IPS-15b (cell line): ENCODE data around the gene UBA52.
"Not testable (repeated sequence)": the region's sequence is repeated elsewhere in the genome, so short reads cannot be mapped to it uniquely, and the experiment has no call there.

Source experiments
- H3K27me3 ChIP-seq: one replicate; pipeline ENCODE4 v1.6.1; 2013; ENCODE audit warnings: low read length; ENCODE audit not compliant: control insufficient read depth, insufficient read depth
- H3K36me3 ChIP-seq: one replicate; pipeline ENCODE4 v1.6.1; 2013; ENCODE audit warnings: low read length; ENCODE audit not compliant: control insufficient read depth, insufficient read depth
- H3K4me1 ChIP-seq: one replicate; pipeline ENCODE4 v1.6.1; 2013; ENCODE audit warnings: mild to moderate bottlenecking, low read length; ENCODE audit not compliant: control insufficient read depth, insufficient read depth
- H3K4me3 ChIP-seq: one replicate; pipeline ENCODE4 v1.5.1; 2013; ENCODE audit warnings: low read depth, low read length
- H3K9ac ChIP-seq: one replicate; pipeline ENCODE4 v1.6.1; 2013; ENCODE audit warnings: low read depth, mild to moderate bottlenecking, low read length
- H3K9me3 ChIP-seq: one replicate; pipeline ENCODE4 v1.6.1; 2013; ENCODE audit warnings: mild to moderate bottlenecking, low read length; ENCODE audit not compliant: control insufficient read depth, insufficient read depth

UBA52 gene

GRCh38 chr19:18597809-18598660, 26.4 kb downstream of the UBA52 start:
- Histone ChIP-seq H3K36me3 (no peaks in the 10 kb centered on the region), H3K4me3 (no peak overlapping the region), H3K9ac (no peak overlapping the region), H3K4me1 (peaks cover 16% of the 10 kb centered on the region), H3K27me3 (peaks cover 14% of the 10 kb centered on the region), H3K9me3 (no peaks in the 10 kb centered on the region)

GRCh38 chr19:18599485-18599884, 27.8 kb downstream of the UBA52 start:
- Histone ChIP-seq H3K4me3 (no peak overlapping the region), H3K9me3 (no peaks in the 10 kb centered on the region), H3K27me3 (peaks cover 27% of the 10 kb centered on the region), H3K4me1 (peaks cover 17% of the 10 kb centered on the region), H3K36me3 (no peaks in the 10 kb centered on the region), H3K9ac (no peak overlapping the region)

GRCh38 chr19:18600692-18601397, 29.2 kb downstream of the UBA52 start:
- Histone ChIP-seq H3K27me3 (peaks cover 40% of the 10 kb centered on the region), H3K4me1 (peaks cover 12% of the 10 kb centered on the region)
- not testable (repeated sequence) for H3K9me3 ChIP-seq, H3K9ac ChIP-seq, H3K4me3 ChIP-seq, H3K36me3 ChIP-seq

- Histone ChIP-seq H3K9ac (no peak overlapping the region), H3K36me3 (no peaks in the 10 kb centered on the region), H3K9me3 (no peaks in the 10 kb centered on the region), H3K4me3 (no peak overlapping the region), H3K4me1 (peaks cover 12% of the 10 kb centered on the region), H3K27me3 (peaks cover 44% of the 10 kb centered on the region)
These were observed 30.2 kb downstream of the UBA52 start for GRCh38 chr19:18601875-18602274.

- no peak overlapping the region for H3K9ac ChIP-seq
- H3K9me3 ChIP-seq: no peaks in the 10 kb centered on the region
- H3K27me3 ChIP-seq: peaks cover 59% of the 10 kb centered on the region
- peak overlapping the region; percentile 48 for H3K4me3 ChIP-seq
- no peaks in the 10 kb centered on the region for H3K36me3 ChIP-seq
- H3K4me1 ChIP-seq: peaks cover 16% of the 10 kb centered on the region
These were observed 31.7 kb downstream of the UBA52 start for GRCh38 chr19:18603255-18603957.

- no peaks in the 10 kb centered on the region for H3K36me3 ChIP-seq
- peak overlapping the region; percentile 30 for H3K4me3 ChIP-seq
- no peaks in the 10 kb centered on the region for H3K9me3 ChIP-seq
- peaks cover 17% of the 10 kb centered on the region for H3K4me1 ChIP-seq
- H3K9ac ChIP-seq: no peak overlapping the region
- H3K27me3 ChIP-seq: peaks cover 66% of the 10 kb centered on the region
These were observed 32.5 kb downstream of the UBA52 start for GRCh38 chr19:18603958-18604819.

- Histone ChIP-seq H3K4me3 (peak overlapping the region; percentile 18), H3K9ac (no peak overlapping the region), H3K4me1 (peaks cover 22% of the 10 kb centered on the region), H3K36me3 (no peaks in the 10 kb centered on the region), H3K27me3 (peaks cover 72% of the 10 kb centered on the region), H3K9me3 (no peaks in the 10 kb centered on the region)
These were observed 33.1 kb downstream of the UBA52 start for GRCh38 chr19:18604820-18605159.

- H3K4me1 ChIP-seq: peaks cover 25% of the 10 kb centered on the region
- H3K36me3 ChIP-seq: no peaks in the 10 kb centered on the region
- H3K27me3 ChIP-seq: peaks cover 76% of the 10 kb centered on the region
- no peak overlapping the region for H3K9ac ChIP-seq
- no peaks in the 10 kb centered on the region for H3K9me3 ChIP-seq
- peak overlapping the region; percentile 37 for H3K4me3 ChIP-seq
These were observed 33.5 kb downstream of the UBA52 start for GRCh38 chr19:18605196-18605545.

GRCh38 chr19:18605546-18606280, 34.1 kb downstream of the UBA52 start:
- Histone ChIP-seq H3K4me1 (peaks cover 28% of the 10 kb centered on the region), H3K36me3 (no peaks in the 10 kb centered on the region), H3K9ac (no peak overlapping the region), H3K27me3 (peaks cover 80% of the 10 kb centered on the region), H3K4me3 (peak overlapping the region; percentile 37), H3K9me3 (no peaks in the 10 kb centered on the region)

GRCh38 chr19:18606281-18607225, 34.9 kb downstream of the UBA52 start, which contains the start of gene CRLF1:
TSS of gene CRLF1 (minus strand) at chr19:18606799. CDS start at chr19:18606656, 143 bp downstream.
- H3K27me3 ChIP-seq: peaks cover 85% of the 10 kb centered on the region
- peak within 1 kb of the TSS; percentile 45 for H3K4me3 ChIP-seq
- H3K4me1 ChIP-seq: peaks cover 30% of the 10 kb centered on the region

More at GRCh38 chr19:18606281-18607225, 34.9 kb downstream of the UBA52 start, which contains the start of gene CRLF1:
- Histone ChIP-seq H3K9me3 (no peaks in the 10 kb centered on the region), H3K9ac (no peak within 1 kb of the TSS), H3K36me3 (no peaks in the 10 kb centered on the region)
